ENCODE measurements around the gene CSRP3.

GRCh38 chr11:19185516-19186052, 16.2 kb downstream of the CSRP3 start:
- TF ChIP-seq CTCF (IDR thresholded peaks at IDR 0.05) (no peak), RCOR1 (IDR thresholded peaks at IDR 0.05; ENCODE audit: low read depth, low read length) (no peak), CHD2 (IDR thresholded peaks at IDR 0.05; ENCODE audit: low read length, partially characterized antibody) (no peak), ESRRA (IDR thresholded peaks at IDR 0.05; ENCODE audit: borderline replicate concordance, low read length) (no peak), MYC (IDR thresholded peaks at IDR 0.05; ENCODE audit: borderline replicate concordance, low read length) (no peak), RAD21 (conservative IDR thresholded peaks at IDR 0.05 in 1 of 2, IDR thresholded peaks at IDR 0.05 in 1 of 2) (no peak), ZSCAN20 (CRISPR knock-in tag; IDR thresholded peaks at IDR 0.05) (no peak), RNF2 (IDR thresholded peaks at IDR 0.05; ENCODE audit: borderline replicate concordance, low read depth) (no peak), MAZ (IDR thresholded peaks at IDR 0.05; ENCODE audit: borderline replicate concordance, low read depth, low read length) (no peak)
- TF ChIP-seq, protein P1, sequence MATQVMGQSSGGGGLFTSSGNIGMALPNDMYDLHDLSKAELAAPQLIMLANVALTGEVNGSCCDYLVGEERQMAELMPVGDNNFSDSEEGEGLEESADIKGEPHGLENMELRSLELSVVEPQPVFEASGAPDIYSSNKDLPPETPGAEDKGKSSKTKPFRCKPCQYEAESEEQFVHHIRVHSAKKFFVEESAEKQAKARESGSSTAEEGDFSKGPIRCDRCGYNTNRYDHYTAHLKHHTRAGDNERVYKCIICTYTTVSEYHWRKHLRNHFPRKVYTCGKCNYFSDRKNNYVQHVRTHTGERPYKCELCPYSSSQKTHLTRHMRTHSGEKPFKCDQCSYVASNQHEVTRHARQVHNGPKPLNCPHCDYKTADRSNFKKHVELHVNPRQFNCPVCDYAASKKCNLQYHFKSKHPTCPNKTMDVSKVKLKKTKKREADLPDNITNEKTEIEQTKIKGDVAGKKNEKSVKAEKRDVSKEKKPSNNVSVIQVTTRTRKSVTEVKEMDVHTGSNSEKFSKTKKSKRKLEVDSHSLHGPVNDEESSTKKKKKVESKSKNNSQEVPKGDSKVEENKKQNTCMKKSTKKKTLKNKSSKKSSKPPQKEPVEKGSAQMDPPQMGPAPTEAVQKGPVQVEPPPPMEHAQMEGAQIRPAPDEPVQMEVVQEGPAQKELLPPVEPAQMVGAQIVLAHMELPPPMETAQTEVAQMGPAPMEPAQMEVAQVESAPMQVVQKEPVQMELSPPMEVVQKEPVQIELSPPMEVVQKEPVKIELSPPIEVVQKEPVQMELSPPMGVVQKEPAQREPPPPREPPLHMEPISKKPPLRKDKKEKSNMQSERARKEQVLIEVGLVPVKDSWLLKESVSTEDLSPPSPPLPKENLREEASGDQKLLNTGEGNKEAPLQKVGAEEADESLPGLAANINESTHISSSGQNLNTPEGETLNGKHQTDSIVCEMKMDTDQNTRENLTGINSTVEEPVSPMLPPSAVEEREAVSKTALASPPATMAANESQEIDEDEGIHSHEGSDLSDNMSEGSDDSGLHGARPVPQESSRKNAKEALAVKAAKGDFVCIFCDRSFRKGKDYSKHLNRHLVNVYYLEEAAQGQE (IDR thresholded peaks at IDR 0.05), result no peak
- TF ChIP-seq, protein P2, sequence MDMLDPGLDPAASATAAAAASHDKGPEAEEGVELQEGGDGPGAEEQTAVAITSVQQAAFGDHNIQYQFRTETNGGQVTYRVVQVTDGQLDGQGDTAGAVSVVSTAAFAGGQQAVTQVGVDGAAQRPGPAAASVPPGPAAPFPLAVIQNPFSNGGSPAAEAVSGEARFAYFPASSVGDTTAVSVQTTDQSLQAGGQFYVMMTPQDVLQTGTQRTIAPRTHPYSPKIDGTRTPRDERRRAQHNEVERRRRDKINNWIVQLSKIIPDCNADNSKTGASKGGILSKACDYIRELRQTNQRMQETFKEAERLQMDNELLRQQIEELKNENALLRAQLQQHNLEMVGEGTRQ (IDR thresholded peaks at IDR 0.05), result no peak
